8988T (cell line): ENCODE measurements around the gene ZNF616.
A peak's percentile ranks its signal among the peaks of the same experiment; 100 is the strongest.

ENCODE experiments used
- DNase-seq: peaks from one replicate; pipeline ENCODE4 v3.0.0; 2011

Gene ZNF616

DNA sequence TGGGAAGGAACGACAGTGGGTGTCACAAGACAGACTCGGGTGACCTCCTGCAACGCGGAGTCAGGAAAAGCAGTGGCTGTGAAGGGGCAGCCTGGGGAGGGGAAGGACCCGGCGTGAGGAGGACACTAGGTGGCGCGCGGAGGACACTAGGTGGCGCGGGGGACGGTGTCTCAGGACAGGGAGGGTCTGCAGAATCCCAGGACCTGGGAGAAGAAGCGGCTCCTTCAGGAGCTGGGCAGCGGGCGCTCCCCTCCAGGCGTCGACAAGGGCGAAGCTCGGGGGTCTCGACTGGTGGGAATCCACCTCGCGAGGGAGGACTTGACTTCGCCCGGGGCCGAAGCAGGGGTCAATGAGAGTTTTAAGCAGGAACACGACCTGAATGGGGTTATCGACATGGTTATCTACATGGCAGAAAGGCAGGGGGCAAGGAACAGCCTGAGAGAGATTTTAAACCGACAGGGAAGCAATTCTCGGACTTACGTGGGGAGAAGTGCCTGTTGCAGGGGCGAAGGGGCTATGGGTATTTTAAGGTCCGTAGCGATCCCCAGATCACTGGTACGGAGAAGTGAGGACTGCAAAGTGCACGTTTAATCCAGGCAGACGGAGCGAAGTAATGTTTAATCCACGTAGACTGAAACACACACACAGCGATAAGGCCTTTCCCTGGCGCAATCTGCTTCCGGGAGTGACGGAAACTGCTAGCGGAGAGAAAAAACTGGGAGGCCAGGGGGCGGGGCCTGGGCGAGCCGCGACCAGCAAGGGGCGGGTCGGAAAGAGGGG, at the start of gene ZNF616:
Gene ZNF616, minus strand, starts transcription at position 687 of the 780 bp plus-strand sequence. CDS start 9,426 bp downstream, outside the sequence.
- DNase-seq = peak; percentile 46

DNA sequence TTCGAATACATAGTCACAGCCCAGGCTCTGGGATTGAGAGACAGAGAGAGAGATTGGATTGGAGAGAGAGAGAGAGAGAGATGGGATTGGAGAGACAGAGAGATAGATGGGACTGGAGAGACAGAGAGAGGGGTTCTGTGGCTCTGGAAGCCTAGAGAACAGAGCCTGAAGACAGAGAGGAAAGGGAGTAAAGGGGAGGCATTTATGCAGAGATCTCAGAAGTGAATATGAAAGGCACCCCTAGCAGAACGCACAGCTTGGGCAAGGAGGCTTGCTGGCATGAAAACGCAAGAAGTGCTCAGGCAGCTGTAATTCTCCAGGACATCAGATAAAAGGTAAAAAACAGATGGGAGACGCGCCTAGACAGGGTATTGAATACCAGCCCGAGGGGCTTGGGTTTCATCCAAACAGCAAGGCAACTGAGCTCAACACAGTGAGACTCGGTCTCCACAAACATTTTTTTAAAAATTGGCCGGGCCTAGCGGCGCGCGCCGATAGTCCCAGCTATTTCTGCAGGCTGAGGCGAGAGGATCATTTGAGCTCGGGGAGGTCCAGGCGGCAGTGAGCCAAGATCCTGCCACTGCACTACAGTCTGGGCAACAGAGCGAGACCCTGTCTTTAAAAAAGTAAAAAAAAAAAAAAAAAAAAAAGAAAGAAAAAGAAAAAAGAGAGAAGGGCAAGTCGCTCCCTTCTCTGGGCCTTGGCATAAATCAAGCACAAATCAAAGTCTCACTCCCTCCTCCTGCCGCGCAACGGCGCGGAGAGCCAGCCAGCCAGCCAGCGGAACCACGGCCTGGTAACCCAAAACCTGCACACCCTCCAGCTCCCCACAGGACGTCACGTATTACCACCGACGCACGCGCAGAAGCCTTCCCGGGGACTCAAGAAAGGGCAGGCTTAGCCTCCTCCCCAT, 49.3 kb upstream of the ZNF616 start:
- DNase-seq = peak; percentile 61

DNA sequence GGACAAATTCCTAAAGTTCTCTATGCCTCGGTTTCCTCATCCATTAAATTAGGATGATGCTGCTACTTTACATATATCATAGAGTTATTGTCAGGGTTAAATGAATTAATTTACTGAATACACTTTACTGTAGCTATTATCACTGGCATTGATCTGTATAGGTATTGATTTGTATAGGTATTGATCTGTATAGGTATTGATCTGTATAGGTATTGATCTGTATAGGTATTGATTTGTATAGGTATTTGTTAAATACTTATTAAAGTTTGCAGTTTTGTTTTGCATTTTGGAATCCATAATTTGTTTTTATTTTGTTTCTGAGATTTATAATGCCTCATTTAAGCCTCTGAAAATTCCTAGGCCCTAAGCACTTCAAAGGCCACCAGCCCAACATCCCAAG, 47.7 kb upstream of the ZNF616 start:
- no peak for DNase-seq

DNA sequence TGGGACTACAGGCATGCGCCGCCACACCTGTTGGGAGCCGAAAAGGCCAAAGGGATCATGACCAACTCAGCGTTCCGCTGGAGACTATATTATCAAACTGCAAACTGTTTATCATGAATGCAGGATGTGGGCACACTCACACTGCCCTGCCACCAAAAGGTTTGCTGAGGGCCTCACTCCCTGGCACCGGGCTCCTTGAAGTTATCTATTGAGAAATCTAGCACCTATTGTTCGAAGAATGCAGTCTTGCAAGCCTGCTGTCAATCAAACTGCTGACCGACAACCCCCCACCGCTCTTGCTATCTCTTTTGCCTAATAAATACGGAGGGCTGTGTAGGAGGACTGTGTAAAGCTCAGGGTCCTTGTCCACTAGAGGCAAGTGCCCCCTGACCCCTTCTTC, 36.8 kb upstream of the ZNF616 start:
- no peak for DNase-seq

DNA sequence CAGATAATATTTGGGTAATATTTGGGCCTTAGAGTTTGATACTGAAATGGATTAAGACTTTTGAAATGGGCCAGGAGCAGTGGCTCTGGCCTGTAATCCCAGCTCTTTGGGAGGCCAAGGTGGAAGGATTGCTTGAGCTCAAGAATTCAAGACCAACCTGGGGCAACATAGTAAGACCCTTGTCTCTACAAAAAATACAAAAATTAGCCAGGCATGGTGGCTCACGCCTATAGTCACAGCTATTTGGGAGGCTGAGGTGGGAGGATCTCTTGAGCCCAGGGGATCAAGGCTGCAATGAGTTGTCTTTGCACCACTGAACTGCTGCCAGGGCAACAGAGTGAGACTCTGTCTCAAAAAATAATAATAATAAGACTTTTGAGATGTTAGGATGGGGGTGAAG, 32.6 kb upstream of the ZNF616 start:
- DNase-seq = no peak

DNA sequence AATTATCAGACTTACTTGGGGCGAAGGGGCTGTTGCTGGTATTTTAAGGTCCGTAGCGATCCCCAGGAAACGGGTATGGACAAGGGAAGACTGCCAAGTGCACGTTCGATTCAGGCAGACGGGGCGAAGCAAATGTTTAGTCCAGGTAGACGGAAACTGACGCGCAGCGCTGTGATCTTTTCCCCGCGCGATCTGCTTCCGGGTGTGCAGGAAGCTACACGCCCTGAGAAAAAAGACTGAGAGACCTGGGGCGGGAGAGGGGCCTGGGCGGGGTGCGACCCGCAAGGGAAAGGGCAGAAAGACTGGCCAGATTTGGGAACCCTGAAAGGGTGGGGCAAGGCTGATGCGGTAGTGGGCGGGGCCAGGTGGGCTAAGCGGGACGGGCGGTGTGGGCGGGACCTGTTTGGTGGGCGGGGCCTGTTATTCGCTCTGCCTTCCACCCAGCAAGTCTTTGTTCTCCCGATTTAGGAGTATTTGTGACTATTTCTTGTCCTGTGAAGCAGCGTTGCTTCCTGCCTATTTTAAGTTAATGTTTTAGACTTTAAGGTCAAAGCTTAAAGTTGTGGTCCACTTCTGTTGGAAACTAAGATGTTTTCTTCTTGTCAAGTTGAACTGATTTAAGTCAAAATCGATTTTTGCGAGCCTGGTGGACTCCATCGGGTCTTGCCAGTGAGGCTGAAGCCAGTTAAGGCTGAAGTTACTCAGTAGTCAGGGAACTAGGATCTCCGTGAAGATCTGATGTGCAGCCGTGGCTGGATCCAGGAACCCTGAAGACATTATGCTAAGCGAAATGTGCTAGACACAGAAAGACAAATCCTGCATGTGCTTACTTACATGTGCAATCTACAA, 31.8 kb upstream of the ZNF616 start, which contains the start of gene ZNF836:
Gene ZNF836, minus strand, starts transcription at position 301 of the 849 bp plus-strand sequence. CDS start 3,549 bp downstream, outside the sequence.
- peak; percentile 40 for DNase-seq

DNA sequence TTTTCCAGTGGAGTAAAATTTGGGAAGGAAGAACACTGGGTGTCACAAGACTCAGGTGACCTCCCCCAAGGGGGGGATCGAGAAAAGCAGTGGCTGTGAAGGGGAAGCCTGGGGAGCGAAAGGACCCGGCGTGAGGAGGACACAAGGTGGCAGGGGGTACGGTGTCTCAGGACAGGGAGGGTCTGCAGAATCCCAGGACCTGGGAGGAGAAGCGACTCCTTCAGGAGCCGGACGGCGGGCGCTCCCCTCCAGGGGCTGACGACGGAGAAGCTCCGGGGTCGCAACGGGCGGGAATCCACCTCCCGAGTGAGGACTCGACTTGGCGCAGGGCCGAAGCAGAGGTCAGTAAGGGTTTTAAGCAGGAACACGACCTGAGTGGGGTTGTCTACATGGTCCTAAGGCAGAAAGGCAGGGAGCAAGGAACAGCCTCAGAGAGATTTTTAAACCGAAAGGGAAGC, 31.2 kb upstream of the ZNF616 start:
- no peak for DNase-seq

DNA sequence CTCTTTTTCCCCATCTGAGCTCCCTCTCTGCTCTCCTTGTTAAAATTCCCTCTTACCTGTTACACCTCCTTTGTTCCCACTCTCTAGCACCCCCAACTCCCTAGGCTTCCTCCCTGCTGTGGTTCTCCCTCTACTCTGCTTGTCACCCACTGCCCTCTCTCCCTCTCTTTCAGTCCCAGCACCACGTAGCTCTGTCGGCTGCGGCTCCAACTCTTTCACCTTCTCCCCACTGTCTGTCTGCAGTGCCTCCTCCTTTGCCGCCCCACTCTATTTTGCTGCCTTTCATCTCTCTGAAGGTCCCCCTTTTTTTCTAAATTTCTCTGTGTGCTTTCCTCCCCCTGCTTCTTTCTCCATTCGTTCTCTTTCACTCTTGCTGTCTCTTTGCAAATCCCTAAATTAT, 30.6 kb upstream of the ZNF616 start:
- DNase-seq = no peak

DNA sequence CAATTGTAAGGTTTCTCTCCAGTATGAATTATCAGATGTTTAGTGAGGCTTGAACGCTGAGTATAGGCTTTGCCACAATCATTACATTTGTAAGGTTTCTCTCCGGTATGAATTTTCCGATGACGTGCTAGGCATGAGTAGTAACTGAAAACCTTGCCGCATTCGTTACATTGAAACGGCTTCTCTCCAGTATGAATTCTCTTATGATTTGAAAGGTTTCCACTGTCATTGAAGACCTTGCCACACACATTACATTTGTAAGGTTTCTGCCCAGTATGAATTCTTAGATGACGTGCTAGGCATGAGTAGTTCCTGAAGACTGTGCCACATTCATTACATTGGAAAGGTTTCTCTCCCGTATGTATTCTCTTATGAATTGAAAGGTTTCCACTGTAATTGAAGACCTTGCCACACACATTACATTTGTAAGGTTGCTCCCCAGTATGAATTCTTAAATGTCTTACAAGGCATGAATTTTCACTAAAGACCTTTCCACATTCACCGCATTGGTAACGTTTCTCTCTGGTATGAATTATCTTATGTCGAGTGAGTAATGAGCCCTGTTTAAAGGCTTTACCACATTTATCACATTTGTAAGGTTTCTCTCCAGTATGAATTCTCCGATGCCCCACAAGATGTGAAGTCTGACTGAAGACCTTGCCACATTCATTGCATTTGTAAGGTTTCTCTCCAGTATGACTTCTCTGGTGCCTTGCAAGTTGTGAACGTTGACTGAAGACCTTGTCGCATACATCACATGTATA, 16.0 kb upstream of the ZNF616 start:
- no peak for DNase-seq

DNA sequence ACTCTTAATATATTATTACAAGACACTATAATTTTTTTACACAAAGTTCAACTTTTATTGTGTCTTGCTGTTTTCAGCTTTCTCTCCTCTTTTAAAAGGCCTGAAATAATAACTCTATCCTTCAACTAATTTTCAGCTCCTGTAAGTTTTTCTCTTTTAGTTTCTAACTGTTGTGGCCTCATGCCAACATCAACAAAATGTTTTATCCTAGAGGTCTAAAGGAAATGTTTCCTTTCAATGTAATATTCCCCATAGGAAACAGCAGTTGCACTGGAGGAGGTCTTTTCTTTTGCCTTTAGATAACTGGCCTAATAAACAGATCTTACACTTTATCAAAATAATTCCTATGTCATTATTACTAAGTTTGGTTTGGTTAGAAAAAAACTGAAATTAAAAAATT, 8.5 kb upstream of the ZNF616 start:
- DNase-seq = no peak

DNA sequence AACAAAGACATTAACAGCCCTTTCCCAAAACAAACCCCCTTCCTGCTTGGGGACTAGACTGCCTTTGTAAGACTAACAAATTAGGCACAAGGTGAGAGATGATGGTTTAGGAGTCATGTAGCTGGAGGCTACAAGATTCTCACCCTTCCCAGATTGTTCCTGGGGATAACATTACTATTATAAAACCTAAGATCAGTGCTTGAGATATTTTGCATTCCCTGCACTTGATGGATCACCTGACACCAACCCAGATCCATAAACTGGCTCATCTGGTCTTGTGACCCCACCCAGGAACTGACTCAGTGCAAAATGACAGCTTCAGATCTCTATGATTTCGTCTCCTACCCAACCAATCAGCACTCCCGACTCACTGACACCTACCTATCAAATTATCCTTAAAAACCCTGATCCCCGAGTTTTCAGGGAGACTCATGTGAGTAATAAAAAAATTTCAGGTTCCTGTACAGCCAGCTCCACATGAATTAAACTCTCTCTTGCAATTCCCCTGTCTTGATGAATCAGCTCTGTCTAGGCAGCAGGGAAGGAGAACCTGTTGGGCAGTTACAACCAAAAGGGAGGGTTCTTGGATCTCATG, 2.4 kb upstream of the ZNF616 start:
- DNase-seq = no peak

DNA sequence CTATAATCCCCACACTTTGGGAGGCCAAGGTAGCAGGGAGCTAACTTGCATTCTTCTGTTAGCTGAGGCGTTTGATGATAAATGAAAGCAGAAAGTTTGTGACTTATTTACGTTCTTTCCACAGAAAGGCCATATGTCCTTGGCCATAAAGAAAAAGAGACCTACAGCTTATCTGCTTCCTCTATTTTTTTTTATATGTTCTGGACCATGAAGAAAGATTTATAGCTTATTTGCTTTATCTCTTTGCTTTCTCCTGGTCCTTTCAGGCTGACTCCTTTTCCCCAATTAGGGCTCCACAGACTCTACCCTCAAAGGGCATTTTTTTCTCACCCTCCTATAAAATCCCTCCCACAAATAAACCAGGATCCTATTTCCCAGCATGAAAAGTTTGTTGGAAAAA, 1.5 kb upstream of the ZNF616 start:
- DNase-seq = no peak

DNA sequence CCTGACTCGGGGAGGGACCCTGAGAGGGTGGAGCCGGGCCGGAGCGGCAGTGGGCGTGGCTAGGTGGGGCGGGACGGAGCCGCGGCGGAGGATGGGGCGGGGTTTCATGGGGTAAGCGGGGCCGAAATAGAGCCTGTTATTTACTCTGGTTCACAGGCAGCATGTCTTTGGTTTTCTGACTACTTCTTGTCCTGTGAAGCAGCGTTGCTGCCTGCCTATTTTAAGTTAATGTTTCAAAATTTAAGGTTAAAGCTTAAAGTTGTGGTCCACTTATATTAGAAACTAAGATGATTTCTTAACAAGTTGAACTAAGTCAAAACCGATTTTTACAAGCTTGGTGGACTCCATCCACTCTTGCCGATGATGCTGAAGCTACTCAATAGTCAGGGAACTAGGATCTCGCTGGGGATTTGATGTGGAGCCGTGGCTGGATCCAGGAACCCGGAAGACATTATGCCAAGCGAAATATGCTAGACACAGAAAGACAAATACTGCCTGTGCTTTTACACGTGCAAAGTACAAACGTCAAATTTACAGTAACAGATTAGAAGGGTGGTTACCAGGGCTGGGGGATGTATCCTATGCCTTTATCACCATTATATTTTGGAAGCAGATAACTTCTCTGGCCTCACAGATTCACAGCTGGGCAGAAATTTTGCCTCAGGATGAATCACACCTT, 433 bp upstream of the ZNF616 start:
- DNase-seq = peak; percentile 50

DNA sequence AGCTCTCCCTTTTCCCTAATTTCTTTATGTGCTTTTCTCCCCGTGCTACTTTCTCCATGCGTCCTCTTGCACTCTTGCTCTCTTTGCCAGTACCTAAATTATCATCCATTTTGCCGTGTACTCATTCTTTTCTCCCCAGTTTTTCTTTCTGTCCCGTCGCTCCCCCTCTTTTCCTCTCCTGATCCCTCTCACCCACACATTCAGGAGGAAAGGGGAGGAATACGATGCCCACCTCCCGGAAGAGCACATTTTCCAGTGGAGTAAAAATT, 821 bp downstream of the ZNF616 start:
- no peak for DNase-seq

DNA sequence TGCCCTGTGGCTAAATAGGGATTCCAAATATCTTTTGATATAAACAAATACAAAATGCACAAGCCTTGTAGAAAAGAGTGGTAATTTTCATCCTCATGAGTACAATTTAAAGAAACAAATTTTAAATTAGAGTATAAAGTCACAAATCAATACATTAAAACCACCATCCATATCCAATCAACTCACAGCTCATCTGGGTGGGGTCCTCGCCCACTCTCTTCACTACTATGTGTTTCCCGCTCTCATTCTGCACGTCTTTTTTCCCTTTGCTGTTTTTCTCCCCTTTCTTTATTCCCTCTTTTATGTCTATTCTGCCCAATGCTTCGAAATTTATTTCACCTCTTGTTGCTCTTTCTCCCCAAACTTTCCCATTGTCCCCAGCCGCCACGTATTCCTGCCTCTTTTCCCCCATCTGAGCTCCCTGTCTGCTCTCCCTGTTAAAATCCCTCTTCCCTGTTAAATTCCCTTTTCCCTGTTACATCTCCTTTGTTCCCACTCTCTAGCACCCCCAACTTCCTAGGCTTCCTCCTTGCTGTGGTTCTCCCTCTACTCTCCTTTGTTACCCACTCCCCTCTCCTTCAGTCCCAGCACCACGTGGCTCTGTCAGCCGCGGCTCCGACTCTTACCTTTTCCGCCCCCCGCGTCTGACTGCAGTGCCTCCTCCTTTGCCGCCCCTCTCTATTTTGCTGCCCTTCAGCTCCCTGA, 1.3 kb downstream of the ZNF616 start:
- DNase-seq = no peak

DNA sequence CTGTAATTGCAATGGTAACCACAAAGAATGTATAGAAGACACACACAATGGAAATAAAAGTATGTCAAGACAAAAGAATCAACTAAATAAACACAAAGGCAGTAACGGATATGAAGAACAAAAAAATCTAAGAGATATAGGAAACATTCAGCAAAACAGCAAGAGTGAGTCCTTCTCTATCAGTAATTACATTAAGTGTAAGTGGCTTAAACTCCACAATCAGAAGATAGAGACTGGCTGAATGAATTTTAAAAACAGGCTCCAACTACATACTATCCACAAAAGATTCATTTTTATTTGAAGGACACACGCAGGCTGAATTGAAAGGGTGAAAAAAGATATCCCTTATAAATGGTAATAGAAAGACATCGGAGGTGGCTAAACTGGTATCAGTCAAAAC, 19.5 kb downstream of the ZNF616 start:
- no peak for DNase-seq

DNA sequence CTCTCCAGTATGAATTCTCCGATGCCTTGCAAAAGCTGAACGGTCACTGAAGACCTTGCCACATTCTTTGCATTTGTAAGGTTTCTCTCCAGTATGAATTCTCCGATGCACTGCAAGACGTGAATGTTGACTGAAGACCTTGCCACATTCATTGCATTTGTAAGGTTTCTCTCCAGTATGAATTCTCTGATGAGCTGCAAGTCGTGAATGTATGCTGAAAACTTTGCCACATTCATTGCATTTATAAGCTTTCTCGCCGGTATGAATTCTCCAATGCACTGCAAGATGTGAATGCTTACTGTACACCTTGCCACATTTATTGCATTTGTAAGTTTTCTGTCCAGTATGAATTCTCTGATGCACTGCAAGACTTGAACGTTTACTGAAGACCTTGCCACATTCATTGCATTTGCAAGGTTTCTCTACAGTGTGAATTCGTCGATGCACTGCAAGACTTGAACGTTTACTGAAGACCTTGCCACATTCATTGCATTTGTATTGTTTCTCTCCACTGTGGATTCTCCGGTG, 24.1 kb downstream of the ZNF616 start:
- no peak for DNase-seq

DNA sequence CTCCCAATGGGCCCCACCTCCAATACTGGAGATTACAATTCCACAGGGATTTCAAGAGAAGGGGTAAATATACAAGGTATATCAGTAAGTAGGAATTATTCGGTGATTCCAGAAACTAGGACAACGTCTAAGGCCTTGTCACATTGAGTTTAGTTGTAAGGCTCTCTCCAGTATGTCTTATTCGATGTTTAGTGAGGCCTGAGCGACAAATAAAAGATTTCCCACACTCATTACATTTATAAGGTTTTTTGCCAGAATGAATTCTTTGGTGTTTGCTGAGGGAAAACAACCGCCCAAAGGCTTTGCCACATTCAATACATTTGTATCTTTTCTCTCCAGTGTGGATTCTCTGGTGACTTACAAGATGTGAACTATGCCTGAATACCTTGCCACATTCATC, 25.0 kb downstream of the ZNF616 start:
- DNase-seq = no peak

DNA sequence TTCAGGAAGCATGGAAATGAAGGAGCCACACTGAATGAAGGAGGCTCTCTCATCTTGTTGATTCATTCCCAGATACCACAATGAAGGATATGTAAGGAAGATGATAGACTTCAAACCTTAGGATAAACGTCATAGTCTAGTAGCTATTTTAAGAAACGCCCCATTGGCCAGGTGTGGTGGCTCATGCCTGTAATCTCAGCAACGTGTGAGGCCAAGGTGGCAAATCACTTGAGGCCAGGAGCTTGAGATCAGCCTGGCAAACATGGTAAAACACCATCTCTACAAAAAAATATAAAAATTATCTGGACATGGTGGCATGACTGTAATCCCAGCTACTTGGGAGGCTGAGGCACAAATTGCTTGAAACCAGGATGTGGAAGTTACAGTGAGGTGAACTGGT, 27.1 kb downstream of the ZNF616 start:
- no peak for DNase-seq

DNA sequence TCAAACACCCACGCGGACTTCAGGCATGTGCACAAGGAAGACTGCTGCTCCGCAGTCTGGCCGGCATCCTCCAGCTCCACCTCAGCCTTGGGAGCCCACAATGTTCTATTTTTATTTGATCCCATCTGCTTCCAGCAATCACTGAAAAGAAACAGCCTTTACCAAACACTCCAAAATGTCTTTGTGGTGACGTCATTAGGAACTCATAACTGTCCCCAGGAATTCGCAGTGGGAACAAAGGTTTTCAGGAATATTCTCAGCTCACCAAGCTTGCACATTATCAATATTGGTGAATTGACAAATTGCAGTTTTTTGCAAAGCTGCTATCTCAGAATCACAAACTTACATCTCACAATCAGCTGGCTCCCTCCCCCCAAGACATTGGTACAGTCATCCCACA, 29.0 kb downstream of the ZNF616 start:
- DNase-seq = no peak
